Smooth muscle cell (in vitro differentiated cells): Measurements from ENCODE around the gene LTK. TPM values are rescaled to one million over a fixed set of nuclear protein-coding genes. Genes with fewer than 3 reads are reported as not detected.

ENCODE experiments used
- DNase-seq: peaks from one replicate; lab custom pipeline; 2025; ENCODE audit not compliant: unreplicated experiment; lab: John Stamatoyannopoulos, UW
- H2AFZ ChIP-seq: fragments of 200-600 bp; sonication (generic); 2 replicates; pipeline ENCODE4 v1.6.0; 2016; ENCODE audit warnings: antibody characterized with exemption, low read depth, mild to moderate bottlenecking
- H3F3A ChIP-seq: fragments of 200-600 bp; sonication (generic); 2 replicates; pipeline ENCODE4 v1.6.0; 2017; ENCODE audit warnings: antibody characterized with exemption, low read depth
- H3K27ac ChIP-seq: fragments of 200-600 bp; sonication (generic); 2 replicates; pipeline ENCODE4 v1.5.1; 2016; ENCODE audit warnings: low read depth, mild to moderate bottlenecking
- H3K27me3 ChIP-seq: fragments of 200-600 bp; sonication (generic); 2 replicates; pipeline ENCODE4 v1.6.1; 2016; ENCODE audit warnings: low read depth, mild to moderate bottlenecking
- H3K36me3 ChIP-seq: fragments of 200-600 bp; sonication (generic); 2 replicates; pipeline ENCODE4 v1.5.1; 2016; ENCODE audit warnings: low read depth
- H3K4me1 ChIP-seq: fragments of 200-600 bp; sonication (generic); 2 replicates; pipeline ENCODE4 v1.5.1; 2016; ENCODE audit warnings: low read depth
- H3K4me2 ChIP-seq: fragments of 200-600 bp; sonication (generic); 2 replicates; pipeline ENCODE4 v1.6.0; 2016; ENCODE audit warnings: mild to moderate bottlenecking
- H3K4me3 ChIP-seq: fragments of 200-600 bp; sonication (generic); 2 replicates; pipeline ENCODE4 v1.5.1; 2016; ENCODE audit warnings: mild to moderate bottlenecking
- H3K79me2 ChIP-seq: fragments of 200-600 bp; sonication (generic); 2 replicates; pipeline ENCODE4 v1.6.0; 2016; ENCODE audit warnings: low read depth, mild to moderate bottlenecking
- H3K9ac ChIP-seq: fragments of 200-600 bp; sonication (generic); 2 replicates; pipeline ENCODE4 v1.6.0; 2016; ENCODE audit warnings: low read depth
- H3K9me3 ChIP-seq: fragments of 200-600 bp; sonication (generic); replicated peaks from 2 replicates; pipeline ENCODE4 v1.5.1; 2016; ENCODE audit warnings: low read depth
- H4K20me1 ChIP-seq: fragments of 200-600 bp; sonication (generic); 2 replicates; pipeline ENCODE4 v1.6.0; 2016; ENCODE audit warnings: low read depth
- WGBS: methylation state at CpG from one replicate; pipeline ENCODE4 v1.1.7; 2016; ENCODE audit warnings: low lambda C conversion rate; 5-methylcytosine and 5-hydroxymethylcytosine counted together
- polyA plus RNA-seq: library from polyadenylated mRNA; unstranded; fragments of >200 nt; fragmentation: Nextera tagmentation; extraction: Ambion mirVana; gene quantifications from 2 replicates; pipeline ENCODE4 v1.2.1, GENCODE V29; 2016
- total RNA-seq: library from RNA; depleted of rRNA; stranded (reverse); fragments of >200 nt; gene quantifications from 2 replicates; pipeline ENCODE4 v1.2.3, GENCODE V29; 2014
- TF ChIP-seq, protein P1 (sequence below): fragments of 200-600 bp; sonication (generic); IDR thresholded peaks from 2 replicates; pipeline ENCODE4 v1.5.1; 2017; ENCODE audit warnings: borderline replicate concordance, mild to moderate bottlenecking, antibody characterized with exemption; ENCODE audit not compliant: insufficient read depth, poor library complexity, severe bottlenecking

The LTK gene
- total and polyA plus RNA-seq, 2 experiments from 2014 or later, result 1.2 to 1.6 TPM

DNA sequence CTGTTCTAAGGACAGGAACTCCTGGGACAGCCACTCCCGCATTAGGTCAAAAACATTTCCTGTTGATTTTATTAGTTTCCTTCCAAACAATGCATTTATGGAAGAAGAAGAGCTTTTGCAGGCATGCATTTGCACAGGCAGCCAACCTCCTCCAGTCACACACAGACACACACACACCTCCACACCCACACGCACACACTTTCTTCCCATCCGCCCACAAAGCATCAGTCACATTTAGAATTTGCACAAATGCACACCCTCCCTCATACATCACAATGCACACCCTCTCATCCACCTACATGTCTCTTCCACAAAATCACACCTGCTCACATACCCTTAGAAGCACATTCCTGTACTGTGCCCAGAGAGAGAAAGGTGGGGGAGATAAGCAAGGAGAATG lies 41.3 kb upstream of the LTK start:
- DNase-seq, result no peak
- H3K4me3 ChIP-seq, result no peak overlapping the region
- H3K79me2 ChIP-seq, result no peaks in the 10 kb centered on the region
- H3F3A ChIP-seq, result peaks cover 8% of the 10 kb centered on the region
- no peak overlapping the region for H2AFZ ChIP-seq
- WGBS, result 87% methylated on average over 3 of the region's 3 CpGs
- H3K9ac ChIP-seq, result no peak overlapping the region
- no peak overlapping the region for H3K4me2 ChIP-seq
- peaks cover 5% of the 10 kb centered on the region for H3K4me1 ChIP-seq
- H3K27ac ChIP-seq, result no peak overlapping the region
- no peaks in the 10 kb centered on the region for H4K20me1 ChIP-seq
- TF ChIP-seq, protein P1, sequence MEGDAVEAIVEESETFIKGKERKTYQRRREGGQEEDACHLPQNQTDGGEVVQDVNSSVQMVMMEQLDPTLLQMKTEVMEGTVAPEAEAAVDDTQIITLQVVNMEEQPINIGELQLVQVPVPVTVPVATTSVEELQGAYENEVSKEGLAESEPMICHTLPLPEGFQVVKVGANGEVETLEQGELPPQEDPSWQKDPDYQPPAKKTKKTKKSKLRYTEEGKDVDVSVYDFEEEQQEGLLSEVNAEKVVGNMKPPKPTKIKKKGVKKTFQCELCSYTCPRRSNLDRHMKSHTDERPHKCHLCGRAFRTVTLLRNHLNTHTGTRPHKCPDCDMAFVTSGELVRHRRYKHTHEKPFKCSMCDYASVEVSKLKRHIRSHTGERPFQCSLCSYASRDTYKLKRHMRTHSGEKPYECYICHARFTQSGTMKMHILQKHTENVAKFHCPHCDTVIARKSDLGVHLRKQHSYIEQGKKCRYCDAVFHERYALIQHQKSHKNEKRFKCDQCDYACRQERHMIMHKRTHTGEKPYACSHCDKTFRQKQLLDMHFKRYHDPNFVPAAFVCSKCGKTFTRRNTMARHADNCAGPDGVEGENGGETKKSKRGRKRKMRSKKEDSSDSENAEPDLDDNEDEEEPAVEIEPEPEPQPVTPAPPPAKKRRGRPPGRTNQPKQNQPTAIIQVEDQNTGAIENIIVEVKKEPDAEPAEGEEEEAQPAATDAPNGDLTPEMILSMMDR, result no peak
- H3K36me3 ChIP-seq, result no peaks in the 10 kb centered on the region
- H3K9me3 ChIP-seq, result no peaks in the 10 kb centered on the region
- H3K27me3 ChIP-seq, result no peaks in the 10 kb centered on the region

DNA sequence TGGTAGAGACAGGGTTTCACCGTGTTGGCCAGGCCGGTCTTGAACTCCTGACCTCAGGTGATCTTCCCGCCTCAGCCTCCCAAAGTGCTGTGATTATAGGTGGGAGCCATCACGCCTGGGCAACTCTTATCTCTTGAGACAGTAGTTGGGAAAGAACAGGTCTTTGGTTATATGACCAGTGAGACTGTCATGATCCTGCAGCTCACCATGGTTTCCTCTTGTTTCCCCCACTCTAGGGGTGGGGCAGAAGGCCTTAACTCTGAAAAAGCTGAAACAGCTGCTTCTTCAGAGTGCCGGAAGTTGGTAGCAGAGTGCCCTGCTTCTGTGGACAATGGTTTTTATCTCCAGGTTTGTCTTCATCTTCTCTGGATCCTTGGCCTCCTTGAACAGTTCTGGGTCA lies 40.7 kb upstream of the LTK start:
- no peaks in the 10 kb centered on the region for H3K79me2 ChIP-seq
- H3K9ac ChIP-seq, result no peak overlapping the region
- peaks cover 5% of the 10 kb centered on the region for H3K4me1 ChIP-seq
- H3K9me3 ChIP-seq, result no peaks in the 10 kb centered on the region
- no peaks in the 10 kb centered on the region for H4K20me1 ChIP-seq
- no peaks in the 10 kb centered on the region for H3K36me3 ChIP-seq
- H2AFZ ChIP-seq, result no peak overlapping the region
- no peaks in the 10 kb centered on the region for H3K27me3 ChIP-seq
- no peak overlapping the region for H3K4me2 ChIP-seq
- no peak for DNase-seq
- no peak overlapping the region for H3K27ac ChIP-seq
- WGBS, result 90% methylated on average over 5 of the region's 5 CpGs
- TF ChIP-seq, protein P1, result no peak
- H3F3A ChIP-seq, result peaks cover 8% of the 10 kb centered on the region
- no peak overlapping the region for H3K4me3 ChIP-seq

DNA sequence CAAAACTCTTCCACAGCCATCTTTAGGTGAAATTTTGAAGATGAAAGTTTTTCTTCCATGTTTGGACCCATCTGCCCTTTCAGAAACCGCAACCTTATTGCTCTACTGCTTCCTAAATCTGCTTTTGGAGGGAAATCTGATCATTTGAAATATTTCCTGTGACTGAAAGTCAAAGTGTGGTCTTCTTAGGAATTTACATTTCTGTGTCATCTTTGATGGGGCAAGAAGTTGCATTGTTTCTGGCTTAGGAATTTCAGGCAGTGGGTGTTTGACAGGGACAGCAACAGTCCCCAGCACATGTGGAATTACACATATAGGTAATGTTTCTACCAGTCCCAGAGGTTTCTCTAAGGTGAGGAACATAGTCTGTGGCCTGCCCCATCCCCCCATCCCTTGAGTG lies 40.1 kb upstream of the LTK start:
- 100% methylated on average over 1 of the region's 1 CpG for WGBS
- H3K27ac ChIP-seq, result no peak overlapping the region
- no peaks in the 10 kb centered on the region for H3K79me2 ChIP-seq

More for the DNA sequence above, 40.1 kb upstream of the LTK start:
- H3K27me3 ChIP-seq, result no peaks in the 10 kb centered on the region
- TF ChIP-seq, protein P1, result no peak
- no peak overlapping the region for H3K4me3 ChIP-seq
- DNase-seq, result no peak
- H3K9me3 ChIP-seq, result no peaks in the 10 kb centered on the region
- peaks cover 5% of the 10 kb centered on the region for H3K4me1 ChIP-seq
- H2AFZ ChIP-seq, result no peak overlapping the region
- H3K4me2 ChIP-seq, result no peak overlapping the region
- no peaks in the 10 kb centered on the region for H4K20me1 ChIP-seq
- H3F3A ChIP-seq, result peaks cover 8% of the 10 kb centered on the region
- H3K9ac ChIP-seq, result no peak overlapping the region
- no peaks in the 10 kb centered on the region for H3K36me3 ChIP-seq
